HG02642 (cell line): ENCODE results near the gene DRAXIN.

ENCODE experiments used
- ATAC-seq: cut with Tn5 transposase; IDR thresholded peaks from one replicate; pipeline ENCODE4 v1.9.1; 2021; ENCODE audit warnings: mild to moderate bottlenecking; ENCODE audit not compliant: unreplicated experiment, poor library complexity

The DRAXIN gene

DNA sequence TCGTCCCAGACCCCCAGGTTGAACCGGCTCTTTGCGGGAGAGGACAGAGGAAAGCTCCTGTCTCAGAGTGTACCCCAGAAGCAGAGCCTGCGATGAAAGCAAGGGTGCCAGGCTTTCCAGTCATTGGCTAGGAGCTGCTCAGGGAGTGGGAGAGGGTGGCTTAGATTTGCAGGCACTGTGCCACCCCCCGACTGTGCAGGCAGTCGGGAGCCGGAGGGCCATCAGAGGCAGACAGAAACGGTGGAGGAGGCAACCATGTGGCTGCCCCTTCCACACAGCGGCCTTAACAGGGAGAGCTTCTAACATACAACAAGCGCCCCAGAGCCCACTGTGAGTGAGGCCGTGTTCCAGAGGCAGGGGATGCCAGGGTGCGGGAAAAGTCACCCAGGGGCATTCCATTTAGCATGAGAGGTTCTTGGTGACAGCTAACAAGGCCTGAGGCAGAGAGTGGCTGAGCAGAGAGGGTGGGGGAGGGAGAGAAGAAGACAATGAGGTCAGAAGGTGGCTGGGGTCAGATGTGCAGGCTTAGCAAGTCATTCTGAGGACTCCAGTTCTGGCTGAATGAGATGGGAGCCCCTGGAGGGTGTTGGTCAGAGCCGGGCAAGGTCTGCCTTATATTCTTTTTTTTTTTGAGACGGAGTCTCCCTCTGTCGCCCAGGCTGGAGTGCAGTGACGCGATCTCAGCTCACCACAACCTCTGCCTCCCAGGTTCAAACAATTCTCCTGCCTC is 61.0 kb downstream of the DRAXIN start:
- no peak for ATAC-seq

DNA sequence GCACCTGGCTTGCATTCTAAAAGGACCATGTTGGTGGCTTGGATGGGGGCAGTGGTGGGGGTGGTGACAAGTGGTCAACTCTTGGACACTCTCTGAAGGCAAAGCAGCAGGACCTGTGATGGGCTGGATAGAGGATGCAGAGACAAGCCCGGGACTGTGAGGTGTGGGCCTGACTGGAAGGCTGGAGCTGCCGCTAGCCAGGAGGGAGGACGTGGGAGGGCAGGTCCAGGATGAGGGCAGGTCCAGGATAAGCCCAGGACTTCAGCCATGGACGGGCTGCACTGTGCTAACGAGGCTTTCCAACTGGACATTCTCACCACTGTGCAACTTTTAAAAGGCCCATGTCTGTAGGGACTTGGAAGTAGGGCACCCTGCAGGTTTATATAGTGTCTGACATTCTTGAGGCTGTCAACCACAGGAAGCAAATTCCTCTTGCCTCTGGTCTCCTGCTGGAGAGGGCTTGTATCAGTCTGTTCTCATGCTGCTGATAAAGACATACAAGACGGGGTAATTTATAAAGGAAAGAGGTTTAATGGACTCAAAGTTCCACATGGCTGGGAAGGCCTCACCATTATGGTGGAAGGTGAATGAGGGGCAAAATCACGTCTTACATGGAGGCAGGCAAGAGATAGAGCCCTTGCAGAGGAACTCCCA is 62.2 kb downstream of the DRAXIN start:
- no peak for ATAC-seq

DNA sequence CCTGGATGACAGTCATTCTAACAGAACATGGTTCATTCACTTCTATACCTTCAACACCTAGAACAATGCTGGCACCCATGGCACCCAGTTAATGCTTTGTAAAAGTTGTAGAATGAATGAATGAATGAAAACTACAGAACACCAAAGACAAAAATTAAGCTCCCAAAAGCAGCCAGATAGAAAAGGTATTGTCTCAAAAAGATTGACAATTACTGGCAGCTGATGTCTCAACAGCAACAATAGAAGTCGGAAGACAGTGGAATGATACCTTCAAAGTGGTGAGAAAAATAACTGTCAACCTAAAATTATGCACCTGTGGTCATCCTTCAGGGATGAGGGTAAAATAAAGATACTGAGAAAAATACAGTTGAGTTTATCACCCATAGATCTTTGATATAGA is 65.5 kb downstream of the DRAXIN start:
- no peak for ATAC-seq

DNA sequence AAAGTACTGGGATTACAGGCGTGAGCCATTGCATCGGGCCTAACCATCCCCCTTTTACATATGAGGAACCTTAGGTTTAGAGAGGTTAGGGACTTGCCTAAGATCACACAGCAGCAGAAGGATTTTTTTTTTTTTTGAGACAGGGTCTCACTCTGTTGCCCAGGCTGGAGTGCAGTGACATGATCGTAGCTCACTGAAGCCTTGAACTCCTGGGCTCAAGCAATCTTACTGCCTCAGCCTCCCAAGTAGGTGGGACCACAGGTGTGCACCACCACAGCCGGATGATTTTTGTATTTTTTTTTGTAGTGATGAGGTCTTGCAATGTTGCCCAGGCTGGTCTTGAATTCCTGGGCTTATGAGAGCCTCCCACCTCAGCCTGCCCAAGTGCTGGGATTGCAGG is 68.3 kb downstream of the DRAXIN start:
- ATAC-seq = no peak

DNA sequence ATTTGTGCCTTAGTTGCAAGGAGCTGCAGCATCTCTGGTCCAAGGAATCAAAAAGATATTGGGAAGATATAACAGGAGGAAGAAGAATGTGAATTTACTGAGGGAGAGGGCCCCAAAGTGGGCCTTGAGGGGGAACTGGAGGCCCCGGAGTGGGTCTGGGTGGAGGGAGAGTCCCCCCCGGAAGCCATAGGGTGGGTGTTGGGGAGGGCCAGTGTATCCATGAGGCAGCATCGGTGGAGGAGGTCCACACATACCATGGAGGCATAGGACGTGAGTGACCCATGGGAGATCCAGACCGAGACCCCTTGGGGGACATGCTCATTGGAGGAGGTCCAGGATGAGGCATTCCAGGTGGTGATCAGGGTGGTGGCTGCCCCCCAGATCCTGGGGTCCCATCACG is 69.8 kb downstream of the DRAXIN start:
- no peak for ATAC-seq

DNA sequence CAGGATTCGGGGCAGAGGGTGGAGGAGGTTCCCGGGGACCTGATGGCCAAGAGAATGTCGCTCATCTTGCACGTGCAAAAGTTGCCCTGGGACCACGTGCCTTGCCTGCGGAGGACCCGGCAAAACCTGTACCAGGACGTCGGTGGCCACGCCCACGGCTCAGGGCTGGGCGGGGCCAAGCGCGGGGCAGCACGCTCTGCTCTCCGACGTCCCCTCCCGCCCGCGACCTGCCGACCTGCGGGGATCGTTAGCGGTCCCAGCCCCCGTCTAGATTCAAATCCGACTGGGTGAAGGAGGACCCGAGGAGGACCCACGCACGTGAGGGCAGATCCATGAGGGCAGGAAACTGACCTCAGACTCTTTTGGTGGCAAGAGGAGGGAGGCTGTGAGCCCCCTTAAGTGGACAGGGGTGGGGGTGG is 70.5 kb downstream of the DRAXIN start, which contains the start of gene C1orf167:
Gene C1orf167, plus strand, starts transcription at position 206 of the 419 bp plus-strand sequence. CDS start 2,208 bp downstream, outside the sequence.
- no peak for ATAC-seq

DNA sequence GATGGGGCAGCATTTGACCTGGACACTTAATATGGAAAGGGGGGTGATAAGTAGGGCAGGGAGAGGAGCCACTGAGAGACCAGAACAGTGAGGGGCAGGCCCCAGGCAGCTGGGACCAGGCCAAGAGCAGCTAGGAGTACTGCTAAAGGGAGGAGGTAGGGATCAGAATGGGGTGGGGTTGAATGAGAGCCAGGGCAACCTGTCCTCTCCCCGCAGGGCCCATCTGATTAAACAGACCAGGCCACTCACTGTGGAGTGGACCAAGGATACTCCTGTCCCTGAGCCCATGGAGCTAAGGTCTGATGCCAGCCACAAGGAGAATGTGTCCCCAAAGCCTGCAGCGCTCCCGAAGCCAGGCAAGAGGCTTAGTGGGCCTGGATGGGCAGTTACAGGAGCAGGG is 72.6 kb downstream of the DRAXIN start:
- no peak for ATAC-seq

DNA sequence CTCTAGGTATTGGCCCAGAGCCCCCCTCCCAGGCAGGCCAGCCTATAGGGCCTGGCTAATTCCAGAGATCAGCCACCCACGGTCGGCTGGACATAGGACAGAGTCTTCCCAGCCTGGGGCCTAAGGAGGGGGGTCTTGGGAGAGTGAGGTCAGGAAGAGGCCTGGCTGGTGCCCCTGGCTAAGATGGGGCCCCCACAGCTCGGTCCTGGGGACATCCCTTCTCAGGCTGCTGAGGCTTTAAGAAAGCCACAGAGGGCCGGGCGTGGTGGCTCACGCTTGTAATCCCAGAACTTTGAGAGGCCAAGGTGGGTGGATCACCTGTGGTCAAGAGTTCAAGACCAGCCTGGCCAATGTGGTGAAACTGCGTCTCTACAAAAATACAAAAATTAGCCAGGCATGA is 73.0 kb downstream of the DRAXIN start:
- no peak for ATAC-seq

DNA sequence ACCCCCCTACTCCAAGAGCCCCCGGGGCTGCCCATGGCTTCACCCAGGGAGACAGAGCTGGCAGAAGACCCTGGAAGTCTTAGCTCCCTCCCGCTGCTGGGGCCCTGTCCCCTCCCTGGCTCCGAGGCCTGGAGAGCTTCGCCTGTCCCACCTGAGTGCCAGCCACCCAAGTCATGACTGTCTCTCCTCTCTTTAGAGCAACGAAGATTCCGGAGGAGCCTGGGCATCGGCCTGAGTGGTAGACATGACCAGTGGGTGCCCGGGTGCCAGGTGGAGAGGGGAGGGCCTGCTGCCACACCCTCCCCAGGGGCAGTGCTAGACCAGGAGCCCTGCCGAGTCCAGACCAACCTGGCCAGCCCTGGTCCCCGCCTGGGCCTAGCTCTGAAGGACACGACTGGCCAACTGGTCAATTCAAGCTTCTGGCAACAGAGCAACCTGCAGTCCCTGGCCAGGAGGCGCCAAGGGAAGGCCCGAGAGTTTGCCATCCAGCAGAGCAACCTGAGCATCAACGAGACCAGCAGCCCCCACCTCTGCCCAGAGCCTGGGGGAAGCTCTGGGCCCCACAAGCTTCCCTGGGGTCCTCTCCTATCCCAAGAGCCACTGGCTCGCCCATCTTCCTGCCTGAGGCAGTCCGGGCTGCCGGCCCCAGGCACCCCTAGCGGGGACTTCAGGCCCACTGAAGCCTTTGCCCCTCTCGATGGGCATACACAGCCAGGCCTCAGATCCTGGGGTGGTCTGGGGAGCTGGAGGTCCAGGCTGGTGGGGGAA is 74.3 kb downstream of the DRAXIN start:
- no peak for ATAC-seq

DNA sequence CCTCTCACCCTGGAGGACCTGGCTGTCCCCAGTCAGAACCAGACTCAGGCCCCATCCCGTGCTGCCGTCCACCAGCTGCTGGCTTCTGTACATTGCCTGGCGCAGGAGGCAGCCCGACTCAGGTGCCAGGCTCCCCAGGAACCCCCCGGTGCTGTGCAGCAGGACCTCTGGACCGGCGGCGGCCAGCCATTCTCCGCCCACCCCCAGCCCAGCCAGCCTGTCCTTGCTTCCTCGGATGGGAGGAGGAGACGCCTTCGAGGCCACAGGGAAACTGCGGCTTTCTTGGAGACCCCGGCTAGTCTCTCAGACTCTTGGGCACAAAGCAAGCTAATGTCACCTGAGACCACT is 74.9 kb downstream of the DRAXIN start:
- no peak for ATAC-seq

DNA sequence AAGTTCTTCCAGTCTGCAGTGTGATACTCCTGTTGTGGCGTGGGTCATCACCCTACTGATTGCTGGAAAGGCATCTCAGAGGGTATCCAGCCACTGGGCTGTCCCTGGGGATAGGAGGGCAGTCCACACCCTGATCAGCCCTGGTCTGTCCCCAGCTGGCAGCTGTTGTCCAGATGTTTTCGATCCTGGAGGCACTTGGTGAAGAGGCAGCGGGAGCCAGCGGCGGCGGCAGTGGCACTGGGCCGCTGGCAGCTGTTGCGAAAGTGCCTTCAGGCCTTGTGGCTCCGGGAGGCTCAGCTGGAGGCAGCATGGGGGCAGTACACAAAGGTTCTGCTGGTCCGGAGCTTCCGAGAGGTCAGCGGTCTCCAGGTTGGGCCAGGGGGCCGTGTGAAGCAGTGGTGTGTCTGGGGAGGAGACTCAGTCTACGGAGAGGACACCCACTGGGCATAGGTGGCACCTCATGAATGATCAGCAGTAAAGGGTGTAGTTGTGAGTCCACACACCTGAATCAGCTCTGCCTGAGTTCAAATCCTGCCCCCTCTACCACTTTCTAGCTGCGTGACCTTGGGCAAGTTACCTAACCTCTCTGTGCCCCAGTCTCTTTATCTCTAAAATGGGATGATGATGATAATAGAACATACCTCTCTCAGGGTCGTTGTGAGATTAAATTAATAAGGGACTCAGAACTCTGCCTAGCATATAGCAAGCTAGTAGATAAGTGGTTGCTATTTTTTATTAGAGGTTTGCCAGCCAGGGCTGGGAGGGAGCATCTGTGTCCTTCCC is 76.6 kb downstream of the DRAXIN start:
- no peak for ATAC-seq

DNA sequence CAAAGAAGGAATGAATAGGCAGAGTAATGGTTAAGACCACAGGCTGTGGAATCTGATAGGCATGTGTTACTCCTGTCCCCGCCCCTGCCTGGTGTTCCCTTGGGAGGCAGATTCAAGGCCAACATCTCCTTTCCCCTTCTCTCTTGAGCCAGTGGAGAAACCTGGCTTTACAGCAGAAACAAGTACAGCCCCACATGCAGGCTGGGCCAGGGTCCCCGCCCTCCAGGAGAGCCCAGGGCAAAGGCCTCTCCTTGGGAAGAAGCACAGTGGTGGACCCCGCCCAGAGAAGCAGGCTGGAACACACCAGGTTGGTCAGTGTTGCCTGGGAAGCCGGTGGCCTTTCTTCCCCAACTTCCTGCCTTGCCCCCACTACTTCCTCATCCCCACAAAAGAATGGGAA is 77.3 kb downstream of the DRAXIN start:
- ATAC-seq = no peak

DNA sequence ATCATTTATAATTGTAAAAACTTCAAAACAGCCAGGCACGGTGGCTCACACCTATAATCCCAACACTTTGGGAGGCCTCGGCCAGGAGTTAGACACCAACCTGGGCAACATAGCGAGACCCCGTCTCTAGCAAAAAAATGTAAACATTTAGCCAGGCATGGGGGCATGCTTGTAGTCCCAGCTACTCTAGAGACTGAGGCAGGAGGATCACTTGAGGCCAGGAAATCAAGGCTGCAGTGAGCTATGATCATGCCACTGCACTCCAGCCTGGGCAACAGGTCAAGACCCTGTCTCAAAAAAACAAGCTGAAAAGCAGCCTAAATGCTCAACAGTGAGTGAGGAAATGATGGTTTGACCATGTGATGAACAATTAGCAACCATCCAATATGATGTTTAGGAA is 77.8 kb downstream of the DRAXIN start:
- no peak for ATAC-seq

DNA sequence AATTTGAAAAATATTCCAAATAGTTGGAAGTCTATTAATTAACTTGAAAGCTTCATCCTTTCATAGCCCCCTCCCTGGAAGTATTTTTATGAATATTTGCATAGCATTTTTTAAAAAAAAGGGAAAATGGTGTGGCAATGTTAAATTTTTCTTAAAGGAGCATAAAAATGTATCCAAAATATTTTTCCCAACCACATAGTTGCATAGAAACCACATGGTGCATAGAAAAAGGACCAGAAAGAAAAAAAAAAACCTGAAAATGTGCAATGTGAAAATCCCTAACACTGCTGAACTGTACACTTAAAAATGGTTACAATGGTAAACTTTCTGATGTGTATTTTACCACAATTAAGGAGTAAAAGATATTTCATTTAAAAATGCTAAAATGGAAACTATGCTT is 78.5 kb downstream of the DRAXIN start:
- no peak for ATAC-seq

DNA sequence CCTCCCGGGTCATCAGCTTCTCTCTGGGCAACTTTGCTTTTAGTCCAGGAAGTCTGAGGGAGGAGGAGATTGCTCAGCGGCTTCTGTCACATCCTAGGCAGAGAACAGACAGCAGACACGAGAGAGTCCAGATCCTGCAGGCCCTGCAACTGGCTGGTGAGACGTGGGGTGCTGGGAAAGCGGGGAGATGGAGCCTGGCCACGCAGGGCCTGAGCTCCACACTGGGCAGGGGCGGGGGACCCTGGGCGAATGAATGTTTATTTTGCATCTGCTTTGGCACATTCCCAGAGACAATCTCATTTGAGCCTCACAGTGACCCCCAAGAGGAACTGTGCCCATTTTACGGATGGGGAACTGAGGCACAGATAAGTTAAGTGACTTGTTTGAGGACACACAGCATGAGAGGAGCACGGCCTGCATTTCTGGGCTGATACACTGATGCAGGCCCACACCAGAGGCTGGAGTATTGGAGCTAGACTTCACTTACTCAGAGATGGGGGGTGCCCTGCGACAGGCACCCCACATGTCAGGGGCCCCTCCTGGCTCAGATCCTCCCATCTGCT is 80.1 kb downstream of the DRAXIN start:
- no peak for ATAC-seq

DNA sequence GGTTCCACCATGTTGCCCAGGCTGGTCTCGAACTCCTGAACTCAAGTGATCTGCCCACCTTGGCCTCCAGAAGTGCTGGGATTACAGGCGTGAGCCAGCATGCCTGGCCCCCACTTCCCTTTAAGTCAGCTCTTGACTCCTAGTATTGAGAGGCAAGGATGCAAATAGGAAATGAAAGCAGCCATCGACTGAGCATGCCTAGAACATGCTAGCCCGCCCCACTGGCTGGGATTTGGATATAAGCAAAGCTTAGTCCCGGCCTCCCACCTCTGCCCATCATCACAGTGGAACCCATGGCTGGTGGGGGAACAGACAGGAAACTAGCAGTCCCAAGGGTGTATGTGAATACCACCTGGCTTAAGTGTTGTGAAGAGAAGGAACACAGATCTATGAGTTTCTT is 80.9 kb downstream of the DRAXIN start:
- ATAC-seq = no peak

DNA sequence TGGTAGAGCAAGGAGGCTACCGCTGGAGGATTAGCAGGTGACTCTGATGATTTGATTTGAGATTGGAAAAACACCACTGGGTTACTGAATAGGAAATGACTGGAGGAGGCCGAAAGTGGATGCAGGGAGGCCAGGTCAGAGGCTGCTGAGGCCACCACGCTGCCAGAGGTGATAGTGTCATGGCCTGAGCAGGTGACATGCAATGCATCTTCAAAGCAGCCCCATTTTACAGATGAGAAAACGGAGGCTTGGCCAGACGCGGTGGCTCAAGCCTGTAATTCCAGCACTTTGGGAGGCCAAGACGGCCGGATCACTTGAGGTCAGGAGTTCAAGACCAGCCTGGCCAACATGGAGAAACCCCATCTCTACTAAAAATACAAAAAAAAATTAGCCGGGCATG is 83.2 kb downstream of the DRAXIN start:
- no peak for ATAC-seq
